ACC112 (cell line): ENCODE data around the gene UHRF1.

ENCODE experiments used
- H2AFZ ChIP-seq: fragments of 200-600 bp; sonication (generic); one replicate; pipeline ENCODE4 v1.6.0; 2017; ENCODE audit warnings: antibody characterized with exemption, low read length; ENCODE audit not compliant: unreplicated experiment
- H3K27ac ChIP-seq: fragments of 200-600 bp; sonication (generic); 2 replicates; pipeline ENCODE4 v1.5.1; 2014; ENCODE audit warnings: low read depth, mild to moderate bottlenecking, antibody characterized with exemption, low read length, moderate library complexity
- H3K27me3 ChIP-seq: fragments of 200-600 bp; sonication (generic); 2 replicates; pipeline ENCODE4 v1.6.1; 2014; ENCODE audit warnings: mild to moderate bottlenecking, antibody characterized with exemption, low read length, moderate library complexity, mixed read lengths; ENCODE audit not compliant: insufficient read depth
- H3K36me3 ChIP-seq: fragments of 200-600 bp; sonication (generic); 2 replicates; pipeline ENCODE4 v1.6.1; 2016; ENCODE audit warnings: mild to moderate bottlenecking, antibody characterized with exemption, low read length, moderate library complexity, mixed read lengths; ENCODE audit not compliant: insufficient read depth
- H3K4me1 ChIP-seq: fragments of 200-600 bp; sonication (generic); one replicate; pipeline ENCODE4 v1.6.1; 2016; ENCODE audit warnings: low read length, mixed read lengths; ENCODE audit not compliant: insufficient read depth, unreplicated experiment, control insufficient read depth
- H3K4me3 ChIP-seq: fragments of 200-600 bp; sonication (generic); 2 replicates; pipeline ENCODE4 v1.5.1; 2014; ENCODE audit warnings: mild to moderate bottlenecking, low read depth, low read length
- H3K79me2 ChIP-seq: fragments of 200-600 bp; sonication (generic); one replicate; pipeline ENCODE4 v1.6.0; 2016; ENCODE audit warnings: low read length; ENCODE audit not compliant: control insufficient read depth, unreplicated experiment, insufficient read depth

Gene UHRF1

DNA sequence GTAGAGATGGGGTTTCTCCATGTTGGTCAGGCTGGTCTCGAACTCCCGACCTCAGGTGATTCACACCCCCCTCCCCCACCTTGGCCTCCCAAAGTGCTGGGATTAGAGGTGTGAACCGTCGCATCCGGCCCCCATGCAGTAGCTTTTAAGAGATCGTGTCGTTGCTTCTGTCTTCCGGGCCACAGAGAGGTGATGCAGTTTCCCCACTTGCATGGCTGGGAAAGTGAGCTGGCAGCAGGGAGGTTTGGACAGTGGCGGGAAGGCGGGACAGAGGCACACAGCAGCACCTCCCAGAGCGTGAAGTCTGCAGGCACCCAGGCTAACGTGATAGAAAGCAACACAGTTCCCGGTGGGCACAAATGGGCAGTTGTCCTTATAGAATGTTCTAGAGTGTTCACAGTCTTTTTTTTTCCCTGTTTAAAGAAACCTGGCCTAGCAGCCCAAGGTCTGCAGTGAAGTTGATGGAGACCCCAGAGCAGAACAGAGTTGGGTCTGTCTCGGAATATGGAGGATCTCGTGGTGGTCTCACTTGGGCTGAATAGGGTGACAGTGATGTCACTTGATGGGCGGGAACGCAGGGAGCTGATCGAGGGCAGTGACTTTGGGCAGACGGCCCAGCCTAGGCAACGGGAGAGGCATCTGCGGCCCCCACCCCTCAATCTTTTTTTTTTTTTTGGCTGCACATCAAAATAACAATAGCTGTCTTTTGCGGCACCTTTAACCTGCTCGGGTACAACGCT, 4.9 kb downstream of the UHRF1 start:
- Histone ChIP-seq H3K27me3 (no peaks in the 10 kb centered on the region), H3K36me3 (0 out of 2 replicates have a peak, but pooled peaks cover 2% of the 10 kb centered on the region), H2AFZ (no peak overlapping the region), H3K4me3 (no peak overlapping the region), H3K79me2 (peaks cover 73% of the 10 kb centered on the region), H3K27ac (peak overlapping the region; percentile 61), H3K4me1 (peaks cover 31% of the 10 kb centered on the region)

DNA sequence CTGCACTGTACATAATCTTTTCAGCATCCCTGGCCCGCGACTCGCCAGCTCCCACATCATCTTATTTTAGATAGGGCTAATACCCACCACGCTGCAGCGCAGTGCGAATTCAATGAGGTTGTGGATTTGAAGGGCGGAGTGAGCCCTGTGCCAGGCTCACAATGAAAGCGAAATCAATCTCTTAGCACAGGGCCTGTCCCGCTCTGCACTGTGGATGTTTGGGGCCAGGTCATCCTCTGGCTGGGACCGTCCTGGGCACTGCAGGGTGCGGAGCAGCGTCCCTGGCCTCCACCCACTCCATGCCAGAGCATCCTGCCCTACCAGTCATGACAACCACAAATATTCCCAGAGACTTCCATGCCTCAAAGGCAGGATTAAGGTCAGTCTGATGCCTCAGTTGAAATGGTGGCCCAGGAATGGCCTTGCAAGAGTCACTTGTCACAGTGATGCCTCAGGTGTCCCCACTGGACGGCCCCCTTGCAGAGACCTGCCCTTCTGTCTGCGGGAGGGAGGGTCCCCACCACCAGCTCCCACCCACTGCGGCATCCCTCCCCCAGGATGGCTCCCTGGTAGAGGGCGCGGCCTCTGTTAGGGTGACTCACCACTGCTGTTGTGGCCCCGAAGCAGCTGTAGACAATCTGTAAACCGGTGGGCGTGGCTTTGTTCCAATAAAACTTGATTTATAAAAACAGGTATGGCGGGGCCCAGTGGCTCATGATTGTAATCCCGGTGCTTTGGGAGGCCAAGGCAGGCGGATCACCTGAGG, 5.6 kb downstream of the UHRF1 start:
- Histone ChIP-seq H3K27me3 (no peaks in the 10 kb centered on the region), H3K79me2 (peaks cover 76% of the 10 kb centered on the region), H2AFZ (no peak overlapping the region), H3K36me3 (0 out of 2 replicates have a peak, but pooled peaks cover 2% of the 10 kb centered on the region), H3K4me3 (peak overlapping the region; percentile 51; the same call in 1 of the 2 replicates), H3K27ac (peak overlapping the region; percentile 61), H3K4me1 (peaks cover 31% of the 10 kb centered on the region)

GRCh38 chr19:4916292-4917082, 7.2 kb downstream of the UHRF1 start:
- Histone ChIP-seq H2AFZ (no peak overlapping the region), H3K79me2 (peaks cover 72% of the 10 kb centered on the region), H3K27ac (peak overlapping the region; percentile 61), H3K27me3 (no peaks in the 10 kb centered on the region), H3K4me3 (no peak overlapping the region), H3K36me3 (0 out of 2 replicates have a peak, but pooled peaks cover 2% of the 10 kb centered on the region), H3K4me1 (peaks cover 28% of the 10 kb centered on the region)

- Histone ChIP-seq H3K27ac (no peak overlapping the region), H3K4me1 (peaks cover 4% of the 10 kb centered on the region), H2AFZ (no peak overlapping the region), H3K79me2 (peaks cover 55% of the 10 kb centered on the region), H3K4me3 (no peak overlapping the region), H3K36me3 (no peaks in the 10 kb centered on the region), H3K27me3 (no peaks in the 10 kb centered on the region)
Observed at GRCh38 chr19:4922530-4923275, 13.4 kb downstream of the UHRF1 start.

- Histone ChIP-seq H3K27me3 (no peaks in the 10 kb centered on the region), H3K79me2 (peaks cover 57% of the 10 kb centered on the region), H3K36me3 (no peaks in the 10 kb centered on the region), H3K4me1 (peaks cover 6% of the 10 kb centered on the region), H2AFZ (no peak overlapping the region), H3K27ac (no peak overlapping the region), H3K4me3 (no peak overlapping the region)
Observed at GRCh38 chr19:4923276-4923747, 14.0 kb downstream of the UHRF1 start.

DNA sequence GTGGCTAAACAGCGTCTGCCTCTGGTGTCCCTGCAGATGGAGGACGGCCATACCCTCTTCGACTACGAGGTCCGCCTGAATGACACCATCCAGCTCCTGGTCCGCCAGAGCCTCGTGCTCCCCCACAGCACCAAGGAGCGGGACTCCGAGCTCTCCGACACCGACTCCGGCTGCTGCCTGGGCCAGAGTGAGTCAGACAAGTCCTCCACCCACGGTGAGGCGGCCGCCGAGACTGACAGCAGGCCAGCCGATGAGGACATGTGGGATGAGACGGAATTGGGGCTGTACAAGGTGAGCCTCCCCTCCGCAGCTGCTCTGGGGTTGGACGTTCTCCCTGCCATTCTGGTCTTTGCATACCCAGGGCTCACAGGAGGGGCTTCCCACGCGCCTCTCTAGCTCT, 19.9 kb downstream of the UHRF1 start:
- Histone ChIP-seq H3K36me3 (peaks cover 6% of the 10 kb centered on the region; the same call in 1 of the 2 replicates), H3K4me1 (peaks cover 13% of the 10 kb centered on the region), H3K79me2 (peaks cover 31% of the 10 kb centered on the region), H3K27me3 (no peaks in the 10 kb centered on the region), H3K27ac (no peak overlapping the region), H2AFZ (no peak overlapping the region), H3K4me3 (no peak overlapping the region)

GRCh38 chr19:4930664-4931063, 21.4 kb downstream of the UHRF1 start:
- Histone ChIP-seq H3K4me3 (no peak overlapping the region), H3K27ac (no peak overlapping the region), H3K36me3 (peaks cover 6% of the 10 kb centered on the region; the same call in 1 of the 2 replicates), H3K27me3 (no peaks in the 10 kb centered on the region), H2AFZ (no peak overlapping the region), H3K4me1 (peaks cover 13% of the 10 kb centered on the region), H3K79me2 (peaks cover 28% of the 10 kb centered on the region)

DNA sequence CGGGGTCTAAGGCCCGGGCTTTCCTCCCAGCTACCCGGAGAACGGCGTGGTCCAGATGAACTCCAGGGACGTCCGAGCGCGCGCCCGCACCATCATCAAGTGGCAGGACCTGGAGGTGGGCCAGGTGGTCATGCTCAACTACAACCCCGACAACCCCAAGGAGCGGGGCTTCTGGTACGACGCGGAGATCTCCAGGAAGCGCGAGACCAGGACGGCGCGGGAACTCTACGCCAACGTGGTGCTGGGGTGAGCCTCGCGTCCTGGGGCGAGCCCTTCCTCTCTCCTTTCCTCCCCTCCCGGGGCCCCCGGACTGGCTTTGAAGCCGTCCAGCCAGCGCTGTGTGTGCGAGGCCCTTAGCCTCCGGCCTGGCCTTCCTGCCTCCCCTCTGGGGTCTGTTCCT, 23.4 kb downstream of the UHRF1 start:
- peaks cover 8% of the 10 kb centered on the region for H3K4me1 ChIP-seq
- no peak overlapping the region for H3K27ac ChIP-seq
- H3K4me3 ChIP-seq = no peak overlapping the region
- H3K36me3 ChIP-seq = peaks cover 6% of the 10 kb centered on the region; the same call in 1 of the 2 replicates
- no peaks in the 10 kb centered on the region for H3K27me3 ChIP-seq
- H2AFZ ChIP-seq = no peak overlapping the region
- peaks cover 19% of the 10 kb centered on the region for H3K79me2 ChIP-seq

- no peaks in the 10 kb centered on the region for H3K27me3 ChIP-seq
- peaks cover 6% of the 10 kb centered on the region; the same call in 1 of the 2 replicates for H3K36me3 ChIP-seq
Observed at GRCh38 chr19:4933528-4933927, 24.2 kb downstream of the UHRF1 start.

GRCh38 chr19:4935444-4935843, 26.1 kb downstream of the UHRF1 start:
- Histone ChIP-seq H2AFZ (no peak overlapping the region), H3K27ac (no peak overlapping the region), H3K4me1 (no peaks in the 10 kb centered on the region), H3K4me3 (no peak overlapping the region), H3K27me3 (no peaks in the 10 kb centered on the region), H3K79me2 (peaks cover 6% of the 10 kb centered on the region), H3K36me3 (peaks cover 6% of the 10 kb centered on the region; the same call in 1 of the 2 replicates)

More at GRCh38 chr19:4933528-4933927, 24.2 kb downstream of the UHRF1 start:
- H3K79me2 ChIP-seq = peaks cover 11% of the 10 kb centered on the region
- H3K27ac ChIP-seq = no peak overlapping the region
- H2AFZ ChIP-seq = no peak overlapping the region
- no peak overlapping the region for H3K4me3 ChIP-seq
- peaks cover 5% of the 10 kb centered on the region for H3K4me1 ChIP-seq
